OCI-LY1 (cell line): ENCODE measurements around the gene RBPMS2.

ENCODE experiments used
- H2AFZ ChIP-seq: fragments of 200-600 bp; sonication (generic), shearing (Covaris generic); 2 replicates; pipeline ENCODE4 v1.6.0; 2014; ENCODE audit warnings: antibody characterized with exemption, mild to moderate bottlenecking, low read length
- H3F3A ChIP-seq: fragments of 200-600 bp; sonication (generic), shearing (Covaris generic); 2 replicates; pipeline ENCODE4 v1.6.0; 2014; ENCODE audit warnings: mild to moderate bottlenecking, antibody characterized with exemption, low read length, moderate library complexity; ENCODE audit not compliant: insufficient read depth
- H3K27ac ChIP-seq: fragments of 200-600 bp; sonication (generic); 2 replicates; pipeline ENCODE4 v1.5.1; 2014; ENCODE audit warnings: low read length, mixed run types, mild to moderate bottlenecking, low read depth; ENCODE audit not compliant: poor library complexity, severe bottlenecking
- H3K27me3 ChIP-seq: fragments of 200-600 bp; sonication (generic); 2 replicates; pipeline ENCODE4 v1.6.0; 2014; ENCODE audit warnings: antibody characterized with exemption, mild to moderate bottlenecking, low read length, moderate library complexity; ENCODE audit not compliant: insufficient read depth
- H3K36me3 ChIP-seq: fragments of 200-600 bp; sonication (generic); 2 replicates; pipeline ENCODE4 v1.6.1; 2014; ENCODE audit warnings: mild to moderate bottlenecking, antibody characterized with exemption, low read length, moderate library complexity, mixed read lengths; ENCODE audit not compliant: insufficient read depth
- H3K4me1 ChIP-seq: fragments of 200-600 bp; sonication (generic); 2 replicates; pipeline ENCODE4 v1.5.1; 2014; ENCODE audit warnings: mild to moderate bottlenecking, low read length, moderate library complexity; ENCODE audit not compliant: insufficient read depth, severe bottlenecking
- H3K4me2 ChIP-seq: fragments of 200-600 bp; sonication (generic), shearing (Covaris generic); 2 replicates; pipeline ENCODE4 v1.6.1; 2014; ENCODE audit warnings: low read length
- H3K4me3 ChIP-seq: fragments of 200-600 bp; sonication (generic); 2 replicates; pipeline ENCODE4 v1.5.1; 2014; ENCODE audit warnings: low read length, low read depth, mild to moderate bottlenecking, mixed read lengths; ENCODE audit not compliant: poor library complexity, severe bottlenecking
- H3K79me2 ChIP-seq: fragments of 200-600 bp; shearing (Covaris generic); 2 replicates; pipeline ENCODE4 v1.6.1; 2016; ENCODE audit warnings: mixed run types, low read length, mixed read lengths; ENCODE audit not compliant: insufficient read depth
- H3K9ac ChIP-seq: fragments of 200-600 bp; sonication (generic), shearing (Covaris generic); 2 replicates; pipeline ENCODE4 v1.6.1; 2014; ENCODE audit warnings: mild to moderate bottlenecking, low read length, mixed read lengths
- H3K9me2 ChIP-seq: fragments of 200-600 bp; sonication (generic), shearing (Covaris generic); 2 replicates; pipeline ENCODE4 v1.6.1; 2014; ENCODE audit warnings: low read depth, mild to moderate bottlenecking, low read length, mixed read lengths
- H3K9me3 ChIP-seq: fragments of 200-600 bp; shearing (Covaris generic); 2 replicates; pipeline ENCODE4 v1.6.1; 2014; ENCODE audit warnings: low read length, mixed read lengths
- H4K20me1 ChIP-seq: fragments of 200-600 bp; sonication (generic), shearing (Covaris generic); 2 replicates; pipeline ENCODE4 v1.6.0; 2016; ENCODE audit warnings: mild to moderate bottlenecking, low read length; ENCODE audit not compliant: insufficient read depth
- CTCF ChIP-seq: fragments of 200-600 bp; sonication (generic), shearing (Covaris generic); IDR thresholded peaks from 2 replicates; pipeline ENCODE4 v1.5.1; 2017; ENCODE audit warnings: mild to moderate bottlenecking, antibody characterized with exemption, low read length, moderate library complexity, mixed read lengths
- EZH2 ChIP-seq: fragments of 200-600 bp; sonication (generic), shearing (Covaris generic); IDR thresholded peaks from 2 replicates; pipeline ENCODE4 v1.8.0; 2017; ENCODE audit warnings: borderline replicate concordance, mixed run types, mild to moderate bottlenecking, antibody characterized with exemption, low read length, moderate library complexity, mixed read lengths

RBPMS2 gene

GRCh38 chr15:64747578-64747977, 27.8 kb downstream of the RBPMS2 start:
- no peak for TF ChIP-seq CTCF
- TF ChIP-seq EZH2 = no peak
- no peak overlapping the region for H3K9ac ChIP-seq
- no peaks in the 10 kb centered on the region for H3K9me2 ChIP-seq
- no peak overlapping the region for H3K27ac ChIP-seq
- no peak overlapping the region for H2AFZ ChIP-seq
- no peaks in the 10 kb centered on the region for H3K9me3 ChIP-seq
- no peaks in the 10 kb centered on the region for H3F3A ChIP-seq
- no peaks in the 10 kb centered on the region for H3K79me2 ChIP-seq
- H3K36me3 ChIP-seq = no peaks in the 10 kb centered on the region
- H3K4me2 ChIP-seq = no peak overlapping the region
- no peaks in the 10 kb centered on the region for H3K4me1 ChIP-seq
- H3K4me3 ChIP-seq = no peak overlapping the region
- H3K27me3 ChIP-seq = peaks cover 13% of the 10 kb centered on the region; the same call in 1 of the 2 replicates
- H4K20me1 ChIP-seq = no peaks in the 10 kb centered on the region

- Histone ChIP-seq H3K4me1 (no peaks in the 10 kb centered on the region), H3K36me3 (no peaks in the 10 kb centered on the region), H3K27ac (no peak overlapping the region)
Measured at GRCh38 chr15:64746921-64747320, 28.5 kb downstream of the RBPMS2 start.

GRCh38 chr15:64746356-64746755, 29.0 kb downstream of the RBPMS2 start:
- no peak overlapping the region for H2AFZ ChIP-seq
- no peaks in the 10 kb centered on the region for H3K9me2 ChIP-seq
- TF ChIP-seq CTCF (no peak), EZH2 (no peak)
- H3K9me3 ChIP-seq = no peaks in the 10 kb centered on the region
- no peak overlapping the region for H3K9ac ChIP-seq
- H3K27me3 ChIP-seq = peaks cover 11% of the 10 kb centered on the region; the same call in 1 of the 2 replicates
- H3K79me2 ChIP-seq = no peaks in the 10 kb centered on the region
- H3K4me3 ChIP-seq = no peak overlapping the region
- H4K20me1 ChIP-seq = no peaks in the 10 kb centered on the region
- no peaks in the 10 kb centered on the region for H3K4me1 ChIP-seq
- no peak overlapping the region for H3K27ac ChIP-seq
- H3K4me2 ChIP-seq = no peak overlapping the region
- no peaks in the 10 kb centered on the region for H3K36me3 ChIP-seq
- H3F3A ChIP-seq = no peaks in the 10 kb centered on the region

More at GRCh38 chr15:64746921-64747320, 28.5 kb downstream of the RBPMS2 start:
- Histone ChIP-seq H3K9me3 (no peaks in the 10 kb centered on the region), H3F3A (no peaks in the 10 kb centered on the region), H3K4me2 (no peak overlapping the region), H3K27me3 (peaks cover 13% of the 10 kb centered on the region; the same call in 1 of the 2 replicates), H3K79me2 (no peaks in the 10 kb centered on the region), H3K4me3 (no peak overlapping the region), H3K9ac (no peak overlapping the region), H4K20me1 (no peaks in the 10 kb centered on the region), H2AFZ (no peak overlapping the region), H3K9me2 (no peaks in the 10 kb centered on the region)
- TF ChIP-seq CTCF (no peak), EZH2 (no peak)
